ENCODE measurements around the gene C22orf42.
"Not testable (repeated sequence)": the region's sequence is repeated elsewhere in the genome, so short reads cannot be mapped to it uniquely, and the experiment has no call there.

Gene C22orf42

GRCh38 chr22:32185821-32186220, 26.7 kb upstream of the C22orf42 start:
- in situ Hi-C loops (cut with MboI; ENCODE audit: low sequenced_read_pairs) = no loop called here

- in situ Hi-C loops (cut with MboI; ENCODE audit: low sequenced_read_pairs) = no loop called here
Measured at GRCh38 chr22:32183625-32184024, 24.5 kb upstream of the C22orf42 start.

DNA sequence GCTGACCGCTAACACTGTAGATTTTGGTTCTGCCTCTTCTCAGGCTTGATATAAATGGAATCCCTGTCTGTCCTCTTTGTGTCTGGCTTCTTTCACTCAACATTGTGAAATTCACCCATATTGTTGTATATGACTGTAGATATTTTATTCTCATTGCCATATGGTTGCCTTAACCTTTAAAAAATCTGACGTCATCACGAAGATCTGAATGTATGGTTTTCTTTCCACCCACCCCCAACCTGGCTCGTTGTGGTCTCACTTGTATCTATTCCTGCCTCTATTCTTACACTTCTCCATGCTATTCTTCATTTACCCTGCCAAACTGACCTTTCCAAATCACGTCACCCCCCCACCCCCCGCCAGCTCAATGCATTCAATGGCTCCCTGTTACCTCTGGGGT, 21.9 kb upstream of the C22orf42 start:
- in situ Hi-C loops (cut with MboI; ENCODE audit: low sequenced_read_pairs) = no loop called here

DNA sequence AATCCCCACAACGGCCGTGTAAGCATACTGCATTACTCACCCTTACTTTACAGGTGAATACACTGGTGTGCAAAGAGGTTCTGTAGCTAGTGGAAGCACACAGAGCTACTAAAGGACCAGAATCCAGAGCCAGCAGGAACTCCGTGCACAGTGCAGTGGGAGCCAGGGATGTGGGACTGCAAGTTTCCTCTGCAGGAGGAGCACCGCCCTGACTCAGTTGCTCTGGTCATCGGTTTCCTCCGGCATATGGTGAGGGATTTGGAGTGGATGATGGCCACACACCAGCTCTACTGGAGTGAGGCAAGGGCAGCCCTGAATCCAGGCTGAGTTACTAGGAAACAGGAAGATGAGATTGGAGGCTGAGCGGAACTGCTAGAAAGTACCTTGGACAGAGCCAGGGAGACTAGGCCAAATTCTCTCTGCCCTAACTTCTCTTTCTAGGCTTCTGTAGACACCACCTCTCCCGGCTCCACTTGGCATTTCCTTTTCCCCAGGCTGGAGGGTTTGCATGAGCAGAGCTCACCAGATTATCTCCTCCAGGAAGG, 18.2 kb upstream of the C22orf42 start:
- in situ Hi-C loops (cut with MboI; ENCODE audit: low sequenced_read_pairs) = no loop called here

- in situ Hi-C loops (cut with MboI; ENCODE audit: low sequenced_read_pairs) = no loop called here
Measured at GRCh38 chr22:32175683-32176644, 16.9 kb upstream of the C22orf42 start.

DNA sequence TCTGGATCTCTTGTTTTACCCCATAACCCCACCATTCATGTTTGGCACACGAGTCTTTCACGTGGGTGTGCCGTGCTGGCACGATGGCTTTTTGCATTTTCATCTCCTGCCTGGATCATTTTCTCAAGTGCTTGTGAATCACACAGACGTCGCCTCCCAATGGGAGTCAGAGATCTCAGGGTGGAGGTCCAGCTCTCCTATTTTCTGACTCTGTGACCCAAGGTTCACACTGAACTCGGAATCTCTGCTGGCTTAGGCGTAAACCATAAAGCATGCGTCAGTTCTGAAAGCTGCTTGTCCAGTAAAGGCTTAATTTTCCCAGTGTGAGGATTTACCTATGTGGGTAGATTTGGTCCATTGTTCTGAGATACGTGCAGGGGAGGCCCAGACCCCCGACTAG, 16.0 kb upstream of the C22orf42 start:
- in situ Hi-C loops (cut with MboI; ENCODE audit: low sequenced_read_pairs) = no loop called here

- in situ Hi-C loops (cut with MboI; ENCODE audit: low sequenced_read_pairs) = no loop called here
Measured at GRCh38 chr22:32165681-32166080, 6.6 kb upstream of the C22orf42 start.

- in situ Hi-C loops (cut with MboI; ENCODE audit: low sequenced_read_pairs) = no loop called here
Measured at GRCh38 chr22:32164075-32164860, 5.2 kb upstream of the C22orf42 start.

DNA sequence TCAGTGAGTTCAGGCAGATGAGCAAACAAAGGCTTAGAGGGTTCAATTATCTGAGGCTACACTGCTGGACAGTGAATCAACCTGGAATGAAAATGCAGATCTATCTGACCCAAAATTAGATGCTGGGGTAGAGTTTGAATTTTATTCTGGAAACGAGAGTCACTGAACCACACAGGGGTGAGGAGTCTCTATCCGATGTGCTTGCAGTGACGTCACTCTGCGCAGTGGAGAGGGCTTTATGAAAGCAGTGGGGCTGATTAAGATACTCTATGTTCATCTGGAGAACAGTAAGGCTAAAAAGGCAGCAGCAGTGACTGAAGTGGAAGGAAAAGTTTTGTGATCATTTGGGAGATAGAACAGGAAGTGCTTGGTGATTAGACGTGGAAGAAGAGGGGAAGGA, 1.3 kb upstream of the C22orf42 start:
- in situ Hi-C loops (cut with MboI; ENCODE audit: low sequenced_read_pairs) = not testable (repeated sequence)

DNA sequence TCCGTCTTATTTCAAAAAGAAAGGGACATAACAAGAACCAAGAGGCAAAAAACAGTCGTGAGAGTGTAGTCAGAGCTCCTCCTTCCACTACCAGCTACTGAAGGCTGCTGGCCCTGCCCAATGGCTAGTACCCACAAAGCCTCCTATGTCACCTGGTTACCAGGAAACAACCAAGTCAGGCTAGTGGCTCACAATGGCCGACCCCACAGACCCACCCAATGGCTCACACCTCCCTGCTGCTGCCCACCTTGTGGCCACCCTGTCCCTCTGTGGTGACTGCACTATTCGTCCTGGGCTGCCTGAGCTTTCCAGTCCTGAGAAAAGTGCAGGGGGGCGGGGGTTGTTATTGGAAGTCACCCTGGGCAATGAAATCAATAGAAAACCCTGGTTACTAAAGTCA, 1.5 kb downstream of the C22orf42 start:
- in situ Hi-C loops (cut with MboI; ENCODE audit: low sequenced_read_pairs) = not testable (repeated sequence)

DNA sequence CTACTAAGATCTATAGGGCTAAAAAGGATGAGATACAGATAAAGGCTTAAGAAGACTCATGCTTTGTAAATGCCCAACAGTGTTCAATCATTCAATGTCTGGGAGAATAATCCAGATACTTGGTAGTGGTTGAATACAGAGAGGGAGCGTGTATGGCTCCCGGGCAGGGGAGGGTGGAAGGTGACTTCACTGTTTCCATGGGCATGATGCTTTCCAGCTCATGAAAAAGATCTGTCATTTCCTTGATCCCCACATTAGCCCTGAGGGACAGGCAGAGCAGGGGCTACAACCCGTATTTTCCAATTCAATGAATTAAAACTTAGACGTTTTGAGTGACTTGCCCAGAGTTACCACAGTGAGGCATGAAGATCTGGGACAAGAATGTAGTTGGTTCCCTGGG, 4.4 kb downstream of the C22orf42 start:
- in situ Hi-C loops (cut with MboI; ENCODE audit: low sequenced_read_pairs) = not testable (repeated sequence)

GRCh38 chr22:32151641-32152040, 7.5 kb downstream of the C22orf42 start:
- in situ Hi-C loops (cut with MboI; ENCODE audit: low sequenced_read_pairs) = not testable (repeated sequence)

- in situ Hi-C loops (cut with MboI; ENCODE audit: low sequenced_read_pairs) = not testable (repeated sequence)
Measured at GRCh38 chr22:32150647-32151046, 8.5 kb downstream of the C22orf42 start.

DNA sequence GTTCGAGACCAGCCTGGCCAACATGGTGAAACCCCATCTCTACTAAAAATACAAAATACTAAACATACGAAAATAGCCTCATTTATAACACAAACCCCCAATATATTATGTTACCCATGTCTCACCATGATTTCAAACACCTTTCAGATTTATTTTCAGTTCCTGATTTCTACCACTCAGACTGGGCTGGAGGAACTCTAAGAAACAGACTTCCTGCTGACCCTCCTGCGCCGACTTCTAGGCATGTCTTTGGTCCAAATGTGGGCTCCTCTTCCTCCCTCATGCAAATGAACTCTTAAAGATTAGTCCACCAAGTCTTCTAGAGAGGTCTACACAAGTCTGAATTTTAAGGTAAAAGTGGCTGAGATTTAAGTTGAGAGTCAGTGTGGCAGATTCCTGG, 10.7 kb downstream of the C22orf42 start:
- in situ Hi-C loops (cut with MboI; ENCODE audit: low sequenced_read_pairs) = loop anchor here (25.0 kb wide), 1 partner anchor 114 kb away; the partner anchor contains the start of gene SLC5A4

GRCh38 chr22:32147128-32147527, 12.0 kb downstream of the C22orf42 start:
- in situ Hi-C loops (cut with MboI; ENCODE audit: low sequenced_read_pairs) = loop anchor here (25.0 kb wide), 1 partner anchor 115 kb away; the partner anchor contains the start of gene SLC5A4

DNA sequence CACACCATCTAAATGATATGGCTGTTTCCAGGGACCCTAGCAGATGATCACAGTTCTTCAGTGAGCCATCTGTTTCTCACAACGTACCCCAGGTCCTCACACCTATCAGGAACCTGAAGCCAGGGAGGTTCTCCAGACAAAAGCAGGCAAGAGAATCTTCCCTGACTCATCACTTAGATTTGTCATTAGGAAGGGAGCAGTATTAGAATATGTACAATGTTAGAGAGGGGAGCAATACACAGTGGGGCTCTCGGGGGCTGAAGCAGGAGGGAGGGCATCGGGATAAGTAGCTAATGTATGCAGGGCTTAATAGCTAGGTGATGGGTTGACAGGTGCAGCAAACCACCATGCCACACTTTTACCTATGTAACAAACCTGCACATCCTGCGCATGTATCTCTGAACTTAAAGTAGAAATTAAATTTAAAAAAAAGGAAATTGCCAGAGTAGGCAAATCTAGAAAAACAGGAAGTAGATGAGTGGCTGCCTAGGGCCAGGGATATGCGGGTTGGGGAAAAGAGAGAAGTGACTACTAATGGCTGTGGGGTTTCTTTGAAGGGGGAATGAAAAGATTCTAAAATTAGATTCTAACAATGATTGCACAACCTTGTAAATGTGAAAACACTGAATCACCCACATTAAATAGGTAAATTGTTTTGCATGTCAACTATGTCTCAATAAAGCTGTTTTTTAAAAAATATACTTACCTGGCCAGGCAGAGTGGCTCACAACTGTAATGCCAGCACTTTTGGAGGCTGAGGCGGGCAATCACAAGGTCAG, 14.4 kb downstream of the C22orf42 start:
- in situ Hi-C loops (cut with MboI; ENCODE audit: low sequenced_read_pairs) = loop anchor here (25.0 kb wide), 1 partner anchor 118 kb away; the partner anchor contains the start of gene SLC5A4

DNA sequence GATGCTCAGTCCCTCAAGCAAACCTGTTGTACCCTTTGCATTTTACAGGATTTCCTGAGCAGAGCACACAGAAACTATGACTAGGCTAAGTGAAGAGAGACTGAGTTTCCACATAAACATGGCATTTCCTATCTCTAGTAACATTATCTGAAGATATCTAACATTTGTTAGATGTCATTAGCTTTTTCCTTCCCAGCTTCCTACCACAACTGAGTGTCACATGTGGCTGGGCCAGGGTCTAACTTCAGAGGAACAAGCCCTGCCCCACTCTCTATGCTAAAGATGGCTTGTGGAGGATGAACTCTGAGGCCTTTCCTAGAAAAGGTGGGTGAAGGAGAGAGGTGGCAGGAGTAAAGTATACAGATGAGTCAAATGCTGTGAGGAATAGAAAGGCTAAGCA, 16.5 kb downstream of the C22orf42 start:
- in situ Hi-C loops (cut with MboI; ENCODE audit: low sequenced_read_pairs) = loop anchor here (25.0 kb wide), 1 partner anchor 120 kb away; the partner anchor contains the start of gene SLC5A4

- in situ Hi-C loops (cut with MboI; ENCODE audit: low sequenced_read_pairs) = loop anchor here (25.0 kb wide), 1 partner anchor 122 kb away; the partner anchor contains the start of gene SLC5A4
Measured at GRCh38 chr22:32140688-32141087, 18.4 kb downstream of the C22orf42 start.

DNA sequence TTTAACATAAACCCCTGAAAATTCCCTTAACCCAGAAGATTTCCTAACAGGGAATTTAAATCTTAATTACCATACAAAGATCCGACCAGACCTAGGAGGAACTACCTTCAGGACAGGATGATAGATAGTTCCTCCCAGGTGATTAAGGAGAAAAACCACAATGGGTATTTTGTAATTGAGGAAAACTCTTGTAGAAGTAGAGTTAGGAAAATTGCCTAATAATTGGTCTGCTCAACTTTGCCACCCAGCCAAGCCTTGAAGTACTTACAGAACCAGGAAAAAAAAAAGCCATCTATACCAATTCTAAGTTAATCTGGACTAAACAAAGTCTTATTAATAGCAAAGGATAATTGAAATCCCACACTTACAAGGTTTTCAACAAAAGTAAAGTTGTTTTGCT, 20.5 kb downstream of the C22orf42 start:
- in situ Hi-C loops (cut with MboI; ENCODE audit: low sequenced_read_pairs) = loop anchor here (25.0 kb wide), 1 partner anchor 124 kb away; the partner anchor contains the start of gene SLC5A4

DNA sequence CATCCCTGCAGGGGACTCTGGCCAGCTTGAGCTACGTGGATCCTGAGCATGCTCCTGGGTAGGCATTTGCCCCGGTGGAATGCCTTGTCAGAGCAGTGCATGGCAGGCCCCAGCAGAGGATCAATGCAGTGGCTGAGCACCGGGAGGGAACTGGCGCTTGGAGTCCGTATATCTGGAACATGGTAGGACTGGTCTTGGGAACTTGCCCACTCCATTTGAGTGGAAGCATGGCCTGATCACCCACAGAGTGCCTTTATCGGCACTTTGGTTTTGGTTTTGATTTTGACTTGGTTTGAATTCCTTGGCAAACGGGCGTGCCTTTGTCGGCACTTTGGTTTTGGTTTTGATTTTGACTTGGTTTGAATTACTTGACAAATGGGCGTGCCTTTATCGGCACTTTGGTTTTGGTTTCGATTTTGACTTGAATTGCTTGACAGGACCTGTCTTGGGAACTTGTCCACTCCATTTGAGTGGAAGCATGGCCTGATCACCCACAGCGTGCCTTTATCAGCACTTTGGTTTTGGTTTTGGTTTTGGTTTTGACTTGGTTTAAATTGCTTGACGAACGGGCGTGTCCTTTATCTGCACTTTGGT, 21.3 kb downstream of the C22orf42 start:
- in situ Hi-C loops (cut with MboI; ENCODE audit: low sequenced_read_pairs) = loop anchor here (25.0 kb wide), 1 partner anchor 124 kb away; the partner anchor contains the start of gene SLC5A4

Measured in HL-60/S4 (cell line).